H1 (cell line): Measurements from ENCODE around the gene FAM9C.

ENCODE experiments used
- CBX5 ChIP-seq: fragments of 300-800, 300-1000 bp; sonication (generic); IDR thresholded peaks from 2 replicates; pipeline ENCODE4 v1.7.1; 2016; ENCODE audit warnings: antibody characterized with exemption, low read length, low read depth
- CEBPB ChIP-seq: IDR thresholded peaks from 2 replicates; pipeline ENCODE4 v1.6.1; 2012; ENCODE audit warnings: low read depth, low read length
- CHD7 ChIP-seq: fragments of 300-600 bp; sonication (generic); IDR thresholded peaks from 2 replicates; pipeline ENCODE4 v1.7.1; 2012; ENCODE audit warnings: low read length, moderate library complexity, mild to moderate bottlenecking, inconsistent platforms; ENCODE audit not compliant: insufficient replicate concordance
- EGR1 ChIP-seq: IDR thresholded peaks from 2 replicates; pipeline ENCODE4 v1.6.1; 2011; ENCODE audit warnings: low read depth, low read length, borderline replicate concordance
- PHF8 ChIP-seq: fragments of 200-600 bp; sonication (generic); conservative IDR thresholded peaks from 2 replicates; pipeline ENCODE4 v1.7.1; 2012; ENCODE audit warnings: low read depth, mild to moderate bottlenecking, inconsistent platforms, low read length, moderate library complexity
- POLR2A ChIP-seq, 2 experiments: IDR thresholded peaks; 1 replicate in 1 of 2; 2 replicates in 1 of 2; pipeline ENCODE4 v1.6.1; 2011; ENCODE audit warnings: low read depth in 2 of 2, low read length in 2 of 2, mild to moderate bottlenecking in 2 of 2; ENCODE audit errors: control extremely low read depth in 1 of 2
- POLR2AphosphoS5 ChIP-seq: IDR thresholded peaks from 2 replicates; pipeline ENCODE4 v1.6.1; 2011; ENCODE audit warnings: low read depth, low read length
- SP2 ChIP-seq: IDR thresholded peaks from 2 replicates; pipeline ENCODE4 v1.6.1; 2012; ENCODE audit warnings: mild to moderate bottlenecking, low read length, inconsistent platforms
- YY1 ChIP-seq: IDR thresholded peaks from 2 replicates; pipeline ENCODE4 v1.6.1; 2011; ENCODE audit warnings: low read depth, mild to moderate bottlenecking, low read length

- TF ChIP-seq EGR1, result no peak
- no peak for TF ChIP-seq YY1
- no peak for TF ChIP-seq CHD7
- TF ChIP-seq CEBPB, result no peak
- no peak for TF ChIP-seq SP2
- TF ChIP-seq PHF8, result no peak
- TF ChIP-seq CBX5, result no peak
- TF ChIP-seq POLR2AphosphoS5, result no peak
- TF ChIP-seq POLR2A (IDR thresholded peaks at IDR 0.05; ENCODE audit: control extremely low read depth in 1 of 2, low read depth in 2 of 2, low read length in 2 of 2), result no peak
Observed at GRCh38 chrX:13080128-13080795, 35.8 kb upstream of the FAM9C start.
